GM23338 (cell line): ENCODE measurements around the gene CACTIN. TPM values are rescaled to one million over a fixed set of nuclear protein-coding genes. Genes with fewer than 3 reads are reported as not detected.

Experiments
- ATAC-seq: fragments of 200-7000 bp; cut with Tn5 transposase; 3 replicates; pipeline ENCODE4 v1.9.1; 2020
- DNase-seq: peaks from one replicate; pipeline ENCODE4 v3.0.0-alpha.2; 2015; ENCODE audit warnings: low spot score
- H2AFZ ChIP-seq: fragments of 200-600 bp; sonication (generic); 2 replicates; pipeline ENCODE4 v1.8.0; 2016; ENCODE audit warnings: antibody characterized with exemption, mild to moderate bottlenecking, moderate library complexity
- H3F3A ChIP-seq: fragments of 200-600 bp; sonication (generic); replicated peaks from 2 replicates; pipeline ENCODE4 v1.8.0; 2017; ENCODE audit warnings: antibody characterized with exemption, mixed run types, low read depth
- H3K27ac ChIP-seq: fragments of 200-600 bp; sonication (generic); 2 replicates; pipeline ENCODE4 v1.6.1; 2016; ENCODE audit warnings: low read depth
- H3K27me3 ChIP-seq: fragments of 200-600 bp; sonication (generic); 2 replicates; pipeline ENCODE4 v1.8.0; 2016; ENCODE audit warnings: mild to moderate bottlenecking, mixed run types, moderate library complexity; ENCODE audit not compliant: insufficient read depth
- H3K36me3 ChIP-seq: fragments of 200-600 bp; sonication (generic); 2 replicates; pipeline ENCODE4 v1.8.0; 2016; ENCODE audit warnings: mild to moderate bottlenecking; ENCODE audit not compliant: insufficient read depth
- H3K4me1 ChIP-seq: fragments of 200-600 bp; sonication (generic); 2 replicates; pipeline ENCODE4 v1.8.0; 2016; ENCODE audit warnings: mild to moderate bottlenecking, moderate library complexity; ENCODE audit not compliant: insufficient read depth
- H3K4me2 ChIP-seq: fragments of 200-600 bp; sonication (generic); 2 replicates; pipeline ENCODE4 v1.7.1; 2017; ENCODE audit warnings: mixed run types
- H3K4me3 ChIP-seq: fragments of 200-600 bp; sonication (generic); 2 replicates; pipeline ENCODE4 v1.6.1; 2016; ENCODE audit warnings: mixed run types
- H3K79me2 ChIP-seq: fragments of 200-600 bp; sonication (generic); replicated peaks from 2 replicates; pipeline ENCODE4 v1.8.0; 2017; ENCODE audit warnings: mild to moderate bottlenecking; ENCODE audit not compliant: insufficient read depth
- H3K9me2 ChIP-seq: fragments of 200-600 bp; sonication (generic); 2 replicates; pipeline ENCODE4 v1.8.0; 2017; ENCODE audit not compliant: insufficient read depth
- H4K20me1 ChIP-seq: fragments of 200-600 bp; sonication (generic); replicated peaks from 2 replicates; pipeline ENCODE4 v1.8.0; 2017; ENCODE audit warnings: mild to moderate bottlenecking; ENCODE audit not compliant: insufficient read depth
- H3K27ac Mint-ChIP-seq: 2 replicates; pipeline ENCODE4 v1.8.0; 2020; ENCODE audit warnings: inconsistent platforms, mild to moderate bottlenecking, moderate library complexity, mixed read lengths
- H3K27me3 Mint-ChIP-seq: 3 replicates; pipeline ENCODE4 v1.8.0; 2022; ENCODE audit warnings: low read depth, mild to moderate bottlenecking, moderate library complexity, mixed read lengths, inconsistent platforms; ENCODE audit not compliant: insufficient read depth, poor library complexity
- H3K36me3 Mint-ChIP-seq: 3 replicates; pipeline ENCODE4 v1.8.0; 2021; ENCODE audit warnings: low read depth, mild to moderate bottlenecking, inconsistent platforms, moderate library complexity, mixed read lengths
- H3K4me1 Mint-ChIP-seq: 3 replicates; pipeline ENCODE4 v1.8.0; 2020; ENCODE audit warnings: mild to moderate bottlenecking, inconsistent platforms, mixed read lengths
- H3K4me3 Mint-ChIP-seq: 3 replicates; pipeline ENCODE4 v1.8.0; 2021; ENCODE audit warnings: moderate library complexity, mild to moderate bottlenecking, inconsistent platforms, mixed read lengths
- H3K9me3 Mint-ChIP-seq: 3 replicates; pipeline ENCODE4 v1.8.0; 2020; ENCODE audit warnings: moderate library complexity, mild to moderate bottlenecking, inconsistent platforms, mixed read lengths
- CREB1 ChIP-seq: fragments of 250-450 bp; sonication (Bioruptor Pico); IDR thresholded peaks from 2 replicates; pipeline ENCODE4 v1.5.0; 2020; ENCODE audit warnings: low read depth, mild to moderate bottlenecking, moderate library complexity
- EZH2 ChIP-seq: fragments of 200-600 bp; sonication (generic); IDR thresholded peaks from one replicate; pipeline ENCODE4 v1.8.0; 2017; ENCODE audit warnings: antibody characterized with exemption, mild to moderate bottlenecking, low read depth; ENCODE audit not compliant: unreplicated experiment
- EZH2phosphoT487 ChIP-seq: fragments of 200-600 bp; sonication (generic); IDR thresholded peaks from one replicate; pipeline ENCODE4 v1.8.1; 2018; ENCODE audit warnings: antibody characterized with exemption; ENCODE audit not compliant: unreplicated experiment
- JUNB ChIP-seq: IDR thresholded peaks from one replicate; pipeline ENCODE4 v1.6.1; 2016; ENCODE audit warnings: antibody characterized with exemption; ENCODE audit not compliant: unreplicated experiment
- POLR2AphosphoS5 ChIP-seq: IDR thresholded peaks from 2 replicates; pipeline ENCODE4 v1.6.1; 2016; ENCODE audit warnings: antibody characterized with exemption, low read depth
- ZNF114 ChIP-seq: fragments of 250-450 bp; sonication (Bioruptor Pico); IDR thresholded peaks from 2 replicates; pipeline ENCODE4 v1.5.0; 2020; ENCODE audit warnings: mild to moderate bottlenecking, moderate library complexity
- ZNF331 ChIP-seq: fragments of 250-450 bp; sonication (Bioruptor Pico); IDR thresholded peaks from 2 replicates; pipeline ENCODE4 v1.5.0; 2020; ENCODE audit warnings: low read depth, mild to moderate bottlenecking, moderate library complexity
- polyA plus RNA-seq: library from polyadenylated mRNA; unstranded; fragments of >200 nt; fragmentation: Nextera tagmentation; extraction: Ambion mirVana; gene quantifications from 2 replicates; pipeline ENCODE4 v1.2.1, GENCODE V29; 2016
- total RNA-seq: library from RNA; depleted of rRNA; stranded (reverse); fragments of >200 nt; shearing (Covaris generic); gene quantifications from 2 replicates; pipeline ENCODE4 v1.2.3, GENCODE V29; 2014
- TF ChIP-seq, protein P1 (sequence below): fragments of 250-450 bp; sonication (Bioruptor Pico); IDR thresholded peaks from 2 replicates; pipeline ENCODE4 v1.5.0; 2020; ENCODE audit warnings: mild to moderate bottlenecking, moderate library complexity

Gene CACTIN
- total and polyA plus RNA-seq, 2 experiments from 2014 or later, result 14.3 to 47.4 TPM

DNA sequence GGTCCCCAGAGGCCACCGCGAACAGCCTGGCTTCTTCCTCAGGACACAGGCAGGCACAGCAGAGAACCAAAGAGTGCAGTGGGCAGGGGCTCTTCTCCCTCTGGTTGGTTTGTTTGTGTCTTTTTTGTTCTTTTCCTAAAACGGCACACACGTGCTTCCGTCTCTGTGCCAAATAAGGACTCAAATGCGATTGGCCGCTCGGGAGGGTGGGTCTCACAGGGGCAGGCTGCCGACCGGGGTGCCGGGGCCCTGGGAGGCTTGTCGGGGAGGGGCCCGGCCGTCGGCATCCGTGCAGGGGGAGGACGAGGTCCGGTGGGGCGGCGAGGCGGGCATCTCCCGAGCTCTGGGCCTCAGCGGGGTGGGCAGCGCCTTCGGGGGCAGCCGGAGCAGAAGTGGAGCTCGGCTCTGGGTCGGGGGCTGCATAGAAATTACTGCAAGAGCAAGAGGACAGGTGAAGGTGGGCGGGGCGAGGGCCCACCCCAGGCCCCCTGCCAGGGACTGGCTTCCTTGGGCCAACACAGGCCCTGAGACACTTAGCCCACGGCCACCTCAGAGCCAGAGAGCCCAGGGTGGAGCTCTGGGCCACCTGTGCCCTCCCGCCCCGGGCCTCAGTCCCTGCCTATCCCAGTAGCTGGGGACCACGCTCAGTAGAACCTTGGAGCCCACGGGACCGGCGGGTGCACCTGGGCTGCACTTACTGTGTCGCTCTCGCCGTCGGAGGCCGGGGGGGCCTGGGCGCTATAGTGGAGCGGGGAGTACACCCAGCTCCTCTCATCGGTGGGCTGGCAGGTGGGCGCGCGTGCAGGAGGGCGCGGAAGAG lies 6.4 kb upstream of the CACTIN start (continued):
- TF ChIP-seq, protein P1, sequence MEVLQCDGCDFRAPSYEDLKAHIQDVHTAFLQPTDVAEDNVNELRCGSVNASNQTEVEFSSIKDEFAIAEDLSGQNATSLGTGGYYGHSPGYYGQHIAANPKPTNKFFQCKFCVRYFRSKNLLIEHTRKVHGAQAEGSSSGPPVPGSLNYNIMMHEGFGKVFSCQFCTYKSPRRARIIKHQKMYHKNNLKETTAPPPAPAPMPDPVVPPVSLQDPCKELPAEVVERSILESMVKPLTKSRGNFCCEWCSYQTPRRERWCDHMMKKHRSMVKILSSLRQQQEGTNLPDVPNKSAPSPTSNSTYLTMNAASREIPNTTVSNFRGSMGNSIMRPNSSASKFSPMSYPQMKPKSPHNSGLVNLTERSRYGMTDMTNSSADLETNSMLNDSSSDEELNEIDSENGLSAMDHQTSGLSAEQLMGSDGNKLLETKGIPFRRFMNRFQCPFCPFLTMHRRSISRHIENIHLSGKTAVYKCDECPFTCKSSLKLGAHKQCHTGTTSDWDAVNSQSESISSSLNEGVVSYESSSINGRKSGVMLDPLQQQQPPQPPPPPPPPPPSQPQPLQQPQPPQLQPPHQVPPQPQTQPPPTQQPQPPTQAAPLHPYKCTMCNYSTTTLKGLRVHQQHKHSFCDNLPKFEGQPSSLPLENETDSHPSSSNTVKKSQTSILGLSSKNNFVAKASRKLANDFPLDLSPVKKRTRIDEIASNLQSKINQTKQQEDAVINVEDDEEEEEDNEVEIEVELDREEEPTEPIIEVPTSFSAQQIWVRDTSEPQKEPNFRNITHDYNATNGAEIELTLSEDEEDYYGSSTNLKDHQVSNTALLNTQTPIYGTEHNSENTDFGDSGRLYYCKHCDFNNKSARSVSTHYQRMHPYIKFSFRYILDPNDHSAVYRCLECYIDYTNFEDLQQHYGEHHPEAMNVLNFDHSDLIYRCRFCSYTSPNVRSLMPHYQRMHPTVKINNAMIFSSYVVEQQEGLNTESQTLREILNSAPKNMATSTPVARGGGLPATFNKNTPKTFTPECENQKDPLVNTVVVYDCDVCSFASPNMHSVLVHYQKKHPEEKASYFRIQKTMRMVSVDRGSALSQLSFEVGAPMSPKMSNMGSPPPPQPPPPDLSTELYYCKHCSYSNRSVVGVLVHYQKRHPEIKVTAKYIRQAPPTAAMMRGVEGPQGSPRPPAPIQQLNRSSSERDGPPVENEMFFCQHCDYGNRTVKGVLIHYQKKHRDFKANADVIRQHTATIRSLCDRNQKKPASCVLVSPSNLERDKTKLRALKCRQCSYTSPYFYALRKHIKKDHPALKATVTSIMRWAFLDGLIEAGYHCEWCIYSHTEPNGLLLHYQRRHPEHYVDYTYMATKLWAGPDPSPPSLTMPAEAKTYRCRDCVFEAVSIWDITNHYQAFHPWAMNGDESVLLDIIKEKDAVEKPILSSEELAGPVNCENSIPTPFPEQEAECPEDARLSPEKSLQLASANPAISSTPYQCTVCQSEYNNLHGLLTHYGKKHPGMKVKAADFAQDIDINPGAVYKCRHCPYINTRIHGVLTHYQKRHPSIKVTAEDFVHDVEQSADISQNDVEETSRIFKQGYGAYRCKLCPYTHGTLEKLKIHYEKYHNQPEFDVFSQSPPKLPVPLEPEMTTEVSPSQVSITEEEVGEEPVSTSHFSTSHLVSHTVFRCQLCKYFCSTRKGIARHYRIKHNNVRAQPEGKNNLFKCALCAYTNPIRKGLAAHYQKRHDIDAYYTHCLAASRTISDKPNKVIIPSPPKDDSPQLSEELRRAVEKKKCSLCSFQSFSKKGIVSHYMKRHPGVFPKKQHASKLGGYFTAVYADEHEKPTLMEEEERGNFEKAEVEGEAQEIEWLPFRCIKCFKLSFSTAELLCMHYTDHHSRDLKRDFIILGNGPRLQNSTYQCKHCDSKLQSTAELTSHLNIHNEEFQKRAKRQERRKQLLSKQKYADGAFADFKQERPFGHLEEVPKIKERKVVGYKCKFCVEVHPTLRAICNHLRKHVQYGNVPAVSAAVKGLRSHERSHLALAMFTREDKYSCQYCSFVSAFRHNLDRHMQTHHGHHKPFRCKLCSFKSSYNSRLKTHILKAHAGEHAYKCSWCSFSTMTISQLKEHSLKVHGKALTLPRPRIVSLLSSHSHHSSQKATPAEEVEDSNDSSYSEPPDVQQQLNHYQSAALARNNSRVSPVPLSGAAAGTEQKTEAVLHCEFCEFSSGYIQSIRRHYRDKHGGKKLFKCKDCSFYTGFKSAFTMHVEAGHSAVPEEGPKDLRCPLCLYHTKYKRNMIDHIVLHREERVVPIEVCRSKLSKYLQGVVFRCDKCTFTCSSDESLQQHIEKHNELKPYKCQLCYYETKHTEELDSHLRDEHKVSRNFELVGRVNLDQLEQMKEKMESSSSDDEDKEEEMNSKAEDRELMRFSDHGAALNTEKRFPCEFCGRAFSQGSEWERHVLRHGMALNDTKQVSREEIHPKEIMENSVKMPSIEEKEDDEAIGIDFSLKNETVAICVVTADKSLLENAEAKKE (CRISPR knock-in tag), result no peak
- TF ChIP-seq JUNB (no peak), POLR2AphosphoS5 (no peak), CREB1 (CRISPR knock-in tag) (no peak), ZNF114 (CRISPR knock-in tag) (no peak), EZH2phosphoT487 (no peak), ZNF331 (CRISPR knock-in tag) (no peak)

DNA sequence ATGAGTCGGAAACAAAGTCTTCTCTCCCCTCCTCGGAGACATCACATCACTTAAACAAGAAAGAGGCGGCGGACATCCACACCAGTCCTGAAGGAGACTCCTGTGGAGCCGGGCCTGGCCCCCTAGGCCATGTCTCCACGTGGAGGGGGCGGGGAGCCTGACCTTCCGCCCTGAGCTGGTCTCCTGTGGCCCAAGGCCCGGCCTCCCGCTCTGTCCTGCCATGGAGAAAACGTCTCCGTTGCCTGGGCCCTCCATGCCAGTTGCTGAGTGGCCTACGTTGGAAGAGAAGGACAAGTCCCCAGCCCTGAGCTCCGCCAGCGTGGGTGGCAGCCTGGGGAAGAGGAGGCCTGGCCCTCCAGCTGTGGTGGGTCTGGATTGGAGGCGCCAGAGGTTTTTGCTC lies 5.5 kb upstream of the CACTIN start:
- no peaks in the 10 kb centered on the region for H3K36me3 Mint-ChIP-seq
- no peak for ATAC-seq
- TF ChIP-seq, protein P1 (CRISPR knock-in tag), result no peak
- no peak for TF ChIP-seq EZH2
- no peak for TF ChIP-seq POLR2AphosphoS5

More for the DNA sequence above, 5.5 kb upstream of the CACTIN start:
- H3F3A ChIP-seq, result peaks cover 5% of the 10 kb centered on the region; the same call in 1 of the 2 replicates
- DNase-seq, result no peak
- peaks cover 10% of the 10 kb centered on the region for H3K27me3 Mint-ChIP-seq
- H3K9me3 Mint-ChIP-seq, result no peaks in the 10 kb centered on the region
- no peaks in the 10 kb centered on the region; the same call in 1 of the 2 replicates for H4K20me1 ChIP-seq
- no peak overlapping the region for H3K27ac Mint-ChIP-seq
- H3K9me2 ChIP-seq, result no peaks in the 10 kb centered on the region
- H3K79me2 ChIP-seq, result no peaks in the 10 kb centered on the region
- H3K27me3 ChIP-seq, result no peaks in the 10 kb centered on the region
- H3K4me1 ChIP-seq, result no peaks in the 10 kb centered on the region
- no peaks in the 10 kb centered on the region for H3K36me3 ChIP-seq
- H3K4me3 Mint-ChIP-seq, result no peak overlapping the region
- H3K27ac ChIP-seq, result no peak overlapping the region
- H3K4me3 ChIP-seq, result no peak overlapping the region
- no peak overlapping the region for H3K4me2 ChIP-seq
- no peaks in the 10 kb centered on the region for H3K4me1 Mint-ChIP-seq
- H2AFZ ChIP-seq, result no peak overlapping the region
